Fibroblast of gingiva (primary cell): ENCODE measurements around the gene ATF6.
"Not testable (repeated sequence)": the region's sequence is repeated elsewhere in the genome, so short reads cannot be mapped to it uniquely, and the experiment has no call there.

Source experiments
- DNase-seq: peaks from one replicate; pipeline ENCODE4 v3.0.0-alpha.2; 2011; ENCODE audit warnings: low read depth

Gene ATF6

DNA sequence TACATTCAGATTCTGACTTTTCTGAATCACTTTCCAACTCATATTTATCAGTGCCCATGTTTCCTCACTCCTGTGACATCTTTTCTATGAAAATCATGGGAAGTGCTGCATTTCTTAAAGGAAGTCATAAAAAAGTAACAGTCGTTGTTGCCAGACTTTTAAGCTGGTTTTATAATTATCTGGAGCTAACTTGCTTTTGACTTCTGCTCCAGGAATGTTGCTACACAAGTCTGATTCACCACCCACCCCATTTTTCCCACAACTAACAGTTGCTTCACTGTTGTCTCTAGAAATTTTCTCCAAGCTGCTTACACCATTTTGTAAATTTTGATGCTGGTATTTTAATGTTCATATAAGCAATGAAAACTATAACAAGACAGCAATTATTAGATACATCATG is 32.6 kb upstream of the ATF6 start:
- peak; percentile 75 for DNase-seq

DNA sequence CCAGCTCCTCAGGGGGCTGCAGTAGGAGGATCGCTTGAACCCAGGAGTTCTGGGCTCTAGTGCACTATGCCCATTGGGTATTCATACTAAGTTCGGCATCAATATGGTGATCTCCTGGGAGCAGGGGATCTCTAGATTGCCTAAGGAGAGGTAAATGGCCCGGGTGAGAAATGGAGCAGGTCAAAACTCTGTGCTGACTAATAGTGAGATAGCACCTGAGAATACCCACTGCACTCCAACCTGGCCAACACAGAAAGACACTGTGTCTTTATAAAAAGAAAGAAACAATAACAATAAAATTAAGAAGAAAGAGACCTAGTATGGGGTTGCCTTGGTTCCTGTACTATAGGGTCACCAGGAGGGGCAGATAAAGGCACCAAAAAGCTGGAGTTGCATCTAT is 30.3 kb upstream of the ATF6 start:
- DNase-seq: no peak

DNA sequence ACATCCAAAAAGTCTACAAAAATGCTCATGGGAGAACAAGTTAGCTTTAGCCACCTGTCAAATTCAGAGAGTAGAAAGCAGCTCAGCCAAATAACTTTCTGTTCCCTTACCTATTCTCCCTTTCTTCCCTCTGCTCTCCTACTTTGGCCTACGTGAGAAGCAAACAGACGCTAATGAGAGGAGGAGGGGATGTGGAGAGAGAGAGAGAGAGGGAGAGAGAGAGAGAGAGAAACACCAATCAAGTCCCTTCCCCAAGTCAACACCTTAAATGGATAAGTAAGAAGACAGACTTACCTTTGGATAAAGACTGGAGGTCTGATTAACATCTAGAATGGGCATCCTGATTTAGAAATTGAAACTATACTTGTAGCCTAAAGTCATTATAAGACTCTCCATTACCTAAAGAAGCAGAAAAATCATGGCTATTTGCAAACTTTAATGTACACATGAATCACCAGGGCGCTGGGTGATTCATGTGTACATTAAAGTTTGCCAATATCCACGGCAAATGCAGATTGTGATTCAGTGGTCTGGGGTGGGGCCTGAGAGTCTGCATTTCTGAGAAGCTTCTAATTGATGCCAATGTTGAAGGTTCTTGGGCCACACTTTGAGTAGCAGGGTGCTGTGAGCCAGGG is 29.7 kb upstream of the ATF6 start:
- DNase-seq: no peak

DNA sequence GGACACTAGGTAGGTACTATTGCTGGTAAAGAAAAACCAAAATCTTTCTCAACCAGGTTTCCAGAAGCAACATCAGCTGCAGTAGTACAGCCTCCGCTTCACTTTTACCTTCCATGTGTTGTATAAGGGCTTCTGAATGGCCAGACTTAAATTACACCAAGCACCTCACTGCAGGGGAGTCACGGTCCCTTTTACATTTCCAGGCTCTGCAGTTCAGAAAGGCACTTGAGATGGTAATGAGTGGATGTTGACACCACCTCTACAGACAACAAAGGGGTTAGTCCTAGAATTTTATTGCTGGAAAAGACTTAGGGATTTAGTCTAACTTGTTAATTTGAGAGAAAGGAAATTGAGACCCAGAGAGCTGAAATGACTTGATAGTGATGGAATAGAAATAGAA is 28.5 kb upstream of the ATF6 start:
- DNase-seq: no peak

DNA sequence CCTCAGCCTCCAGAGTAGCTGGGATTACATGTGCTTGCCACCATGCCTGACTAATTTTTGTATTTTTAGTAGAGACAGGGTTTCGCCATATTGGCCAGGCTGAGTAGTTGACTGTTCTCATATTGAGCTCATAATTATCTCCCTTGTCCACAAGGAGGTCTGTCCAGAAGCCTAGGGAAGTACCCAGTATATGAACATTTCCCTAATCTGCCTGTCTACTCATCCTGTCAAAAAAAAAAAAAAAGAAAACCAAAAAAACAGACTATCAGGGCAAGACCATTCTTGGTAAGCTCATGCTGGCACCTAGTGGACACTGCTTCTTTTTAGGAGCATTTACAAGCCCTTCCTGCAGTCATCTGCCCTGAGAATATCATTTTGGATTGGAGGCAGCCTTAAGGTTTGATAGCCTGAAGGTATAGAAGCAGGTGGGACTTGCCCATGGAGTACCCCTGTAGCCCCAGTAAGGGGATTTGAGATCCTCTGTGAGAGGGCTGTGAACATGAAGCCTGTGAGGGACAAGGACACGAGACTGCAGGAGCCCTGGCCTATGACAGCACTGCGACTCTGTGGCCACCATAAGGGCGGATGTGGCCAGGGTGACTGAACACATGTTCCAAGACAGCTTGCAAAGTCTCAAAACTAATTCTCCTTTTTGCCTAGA is 27.4 kb upstream of the ATF6 start:
- DNase-seq: peak; percentile 65

DNA sequence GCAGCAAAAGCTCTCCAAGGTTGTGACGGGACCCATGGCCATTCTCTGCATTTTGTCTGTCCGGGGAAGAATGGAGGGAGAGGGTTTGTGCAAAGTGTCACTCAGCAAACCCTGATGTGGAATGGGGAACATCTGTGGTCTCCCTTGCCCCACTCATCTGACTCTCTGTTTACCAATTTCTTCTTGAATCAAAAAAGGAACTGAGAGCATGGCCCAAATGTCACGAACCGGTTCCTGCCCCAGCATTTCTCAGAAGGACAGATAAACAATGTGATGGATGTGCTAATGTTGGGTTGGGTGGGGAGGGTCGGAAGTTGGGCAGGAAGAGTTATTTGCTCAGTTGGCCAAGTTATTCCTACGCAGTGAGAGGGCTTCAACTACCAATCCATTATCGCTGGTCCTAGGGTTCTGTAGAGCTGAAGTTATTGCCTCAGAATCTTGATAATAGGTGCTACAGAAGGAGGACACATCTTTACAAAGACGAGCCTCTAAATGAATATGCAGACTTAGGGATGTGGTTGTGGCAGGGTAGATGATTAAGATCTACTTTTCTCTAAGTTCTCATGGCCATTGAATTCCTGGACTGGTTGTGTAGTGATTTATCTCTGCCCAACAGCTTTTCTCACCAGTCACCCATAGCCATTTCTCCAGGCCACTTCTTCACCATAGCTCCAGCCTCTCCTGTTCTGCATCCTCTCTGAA is 26.1 kb upstream of the ATF6 start:
- DNase-seq: no peak

DNA sequence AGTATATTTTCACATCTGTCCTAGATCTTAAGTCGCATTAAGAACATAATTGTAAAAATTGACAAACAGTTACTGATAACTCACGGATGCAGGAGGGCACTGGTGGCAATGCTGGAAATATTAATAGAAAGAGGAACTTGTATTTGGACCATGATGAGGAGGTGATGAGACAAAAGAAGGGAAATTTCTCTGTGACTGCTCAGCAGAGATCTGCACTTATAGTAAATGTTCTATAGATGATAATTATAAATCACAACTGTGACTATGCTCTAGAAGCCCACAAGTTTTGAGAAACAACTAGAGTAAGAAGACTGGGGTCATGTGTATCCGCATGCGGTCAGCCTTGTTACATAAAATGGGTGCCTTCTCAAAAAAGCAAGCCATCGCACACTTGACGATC is 25.2 kb upstream of the ATF6 start:
- DNase-seq: no peak

DNA sequence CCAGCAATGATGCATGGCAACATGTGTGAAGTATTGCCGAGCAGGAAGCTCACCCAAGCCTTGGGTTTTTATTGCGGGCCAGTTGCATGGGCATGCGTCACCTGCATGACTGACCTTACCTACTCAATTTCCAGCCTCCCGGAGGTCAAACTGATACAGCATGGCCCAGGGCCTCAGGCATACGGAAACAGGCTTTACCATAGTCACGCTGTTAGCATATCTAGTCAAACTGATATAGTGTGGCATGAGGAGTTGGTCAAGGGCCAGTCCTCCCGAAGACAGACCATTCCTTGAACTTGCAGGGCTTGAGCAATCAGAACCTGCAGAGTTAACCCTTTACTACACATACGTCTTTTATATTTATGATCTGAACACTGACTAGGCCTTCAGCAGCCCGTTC is 22.9 kb upstream of the ATF6 start:
- DNase-seq: no peak

DNA sequence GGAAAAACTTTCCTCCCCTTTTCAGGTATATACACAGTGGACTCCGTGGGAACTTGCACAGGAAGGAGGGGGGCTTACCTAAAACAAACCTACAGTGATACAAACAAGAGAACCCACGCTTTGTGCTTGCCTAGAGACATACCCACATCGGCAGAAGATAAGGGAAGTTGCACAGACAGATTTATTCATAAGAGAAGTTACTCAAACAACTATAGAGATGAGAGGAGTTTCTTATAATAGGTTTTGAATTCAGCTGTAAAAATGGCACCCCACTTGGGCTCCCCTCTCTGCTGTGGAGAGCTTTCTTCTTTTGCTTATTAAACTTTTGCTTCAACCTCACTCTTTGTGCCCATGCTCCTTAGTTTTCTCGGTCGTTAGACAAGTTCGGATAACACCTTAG is 18.3 kb upstream of the ATF6 start:
- DNase-seq: no peak

DNA sequence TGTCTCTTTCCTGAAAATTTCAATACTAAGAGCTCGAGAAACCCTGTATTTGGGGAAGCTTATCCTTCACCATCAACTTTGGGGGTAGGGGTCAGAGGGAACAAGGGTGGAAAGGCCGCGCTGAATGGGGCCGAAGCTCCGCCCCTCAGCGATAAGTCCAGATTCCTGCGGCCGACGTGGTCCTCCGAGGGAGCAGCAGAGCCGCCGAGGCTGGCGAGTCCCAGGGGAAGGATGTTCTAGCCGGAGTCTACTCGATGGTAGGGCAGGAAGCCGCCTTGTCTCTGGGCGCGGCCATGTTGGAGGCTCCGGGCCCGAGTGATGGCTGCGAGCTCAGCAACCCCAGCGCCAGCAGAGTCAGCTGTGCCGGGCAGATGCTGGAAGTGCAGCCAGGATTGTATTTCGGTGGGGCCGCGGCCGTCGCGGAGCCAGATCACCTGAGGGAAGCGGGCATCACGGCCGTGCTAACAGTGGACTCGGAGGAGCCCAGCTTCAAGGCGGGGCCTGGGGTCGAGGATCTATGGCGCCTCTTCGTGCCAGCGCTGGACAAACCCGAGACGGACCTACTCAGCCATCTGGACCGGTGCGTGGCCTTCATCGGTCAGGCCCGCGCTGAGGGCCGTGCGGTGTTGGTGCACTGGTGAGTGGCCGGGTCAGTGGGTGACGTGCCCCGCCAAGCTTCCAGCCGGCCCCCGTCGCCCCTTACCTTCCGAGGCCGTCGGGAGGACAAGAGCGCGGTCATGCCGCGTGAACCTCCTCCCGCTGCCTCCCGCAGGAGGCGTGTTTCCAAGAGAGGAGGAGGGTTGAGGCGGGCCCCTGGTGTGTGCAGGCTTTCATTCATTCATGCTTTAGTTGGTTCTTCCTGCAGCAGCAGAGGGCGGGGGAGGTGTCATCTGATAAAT is 16.4 kb upstream of the ATF6 start, which contains the start of gene DUSP12:
Gene DUSP12, plus strand, starts transcription at position 278 of the 899 bp plus-strand sequence. Its CDS starts 16 bp downstream, at position 294.
- peak; percentile 96 for DNase-seq

DNA sequence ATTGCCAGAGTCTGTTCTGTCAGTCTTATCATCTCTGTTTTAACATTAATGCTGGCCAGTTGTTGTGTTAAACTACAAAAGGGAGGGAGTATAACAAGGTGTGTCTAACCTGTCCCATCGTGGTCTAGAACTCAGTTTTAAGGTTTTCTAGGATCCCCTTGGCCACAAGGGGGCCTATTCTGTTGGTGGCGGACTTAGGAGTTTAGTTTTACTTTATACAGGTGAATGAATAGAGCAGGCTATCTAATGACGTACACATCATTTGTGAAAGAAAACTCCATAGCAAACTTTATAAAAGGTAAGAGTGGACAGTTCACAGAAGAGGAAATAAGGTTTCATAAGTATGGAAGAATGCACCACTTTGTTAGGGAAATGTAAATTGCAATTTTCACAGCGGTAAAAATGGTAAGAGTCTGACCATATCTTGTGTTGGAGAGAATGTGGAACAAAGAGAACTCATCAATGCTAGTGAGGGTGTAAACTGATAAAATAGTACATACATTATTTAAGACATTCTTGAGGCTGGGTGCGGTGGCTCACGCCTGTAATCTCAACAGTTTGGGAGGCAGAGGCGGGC is 2.5 kb upstream of the ATF6 start:
- no peak for DNase-seq

DNA sequence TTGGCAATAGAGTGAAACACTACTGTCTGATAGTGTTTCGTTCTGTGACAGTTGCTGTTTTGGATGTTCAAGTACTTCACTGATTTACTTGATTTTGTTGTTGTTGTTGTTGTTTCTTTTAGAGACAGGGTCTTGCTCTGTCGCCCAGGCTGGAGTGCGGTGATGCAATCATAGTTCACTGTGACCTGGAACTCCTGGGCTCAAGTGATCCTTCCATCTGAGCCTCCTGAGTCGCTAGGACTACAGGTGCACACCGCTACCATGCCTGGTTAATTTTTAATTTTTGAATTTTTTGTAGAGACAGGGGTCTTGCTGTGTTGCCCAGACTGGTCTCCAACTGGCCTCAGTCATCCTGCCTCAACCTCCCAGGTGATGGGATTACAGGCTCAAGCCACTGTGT is 2.3 kb downstream of the ATF6 start:
- DNase-seq: no peak

DNA sequence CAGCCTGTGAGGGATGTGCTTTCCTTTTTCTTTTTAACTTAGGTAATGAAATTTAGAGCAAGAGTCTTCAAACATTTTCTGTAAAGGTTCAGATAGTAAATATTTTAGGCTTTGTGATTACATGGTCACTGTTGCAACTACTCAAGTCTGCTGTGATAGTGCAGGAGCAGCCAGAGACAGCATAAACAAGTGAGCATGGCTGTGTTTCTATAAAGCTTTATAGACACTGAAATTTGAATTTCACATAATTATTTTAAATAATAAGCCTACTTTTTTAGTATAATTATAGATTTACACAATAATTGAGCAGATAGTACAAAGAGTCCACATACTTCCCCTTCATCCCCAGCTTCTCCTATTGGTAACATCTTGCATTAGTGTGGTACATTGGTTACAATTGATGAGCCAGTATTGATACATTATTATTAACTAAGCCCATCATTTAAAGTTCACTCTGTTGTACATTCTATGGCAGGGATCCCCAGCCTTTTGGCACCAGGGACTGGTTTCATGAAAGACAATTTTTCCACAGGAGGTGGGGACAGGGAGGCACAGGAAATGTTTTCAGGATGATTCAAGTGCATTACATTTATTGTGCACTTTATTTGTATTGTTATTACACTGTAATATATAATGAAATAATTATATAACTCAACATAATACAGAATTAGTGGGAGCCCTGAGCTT is 3.0 kb downstream of the ATF6 start:
- DNase-seq: no peak

DNA sequence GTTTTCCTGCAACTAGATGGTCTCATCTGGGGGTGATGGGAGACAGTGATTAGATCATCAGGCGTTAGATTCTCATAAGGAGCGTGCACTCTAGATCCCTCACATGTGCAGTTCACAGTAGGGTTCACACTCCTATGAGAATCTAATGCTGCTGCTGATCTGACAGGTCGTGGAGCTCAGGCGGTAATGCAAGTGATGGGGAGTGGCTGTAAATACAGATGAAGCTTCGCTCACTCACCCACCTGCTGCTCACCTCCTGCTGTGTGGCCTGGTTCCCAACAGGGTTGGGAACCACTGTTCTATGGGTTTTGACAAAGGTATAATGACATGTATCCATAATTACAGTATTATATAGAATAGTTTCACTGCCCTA is 3.5 kb downstream of the ATF6 start:
- not testable (repeated sequence) for DNase-seq

DNA sequence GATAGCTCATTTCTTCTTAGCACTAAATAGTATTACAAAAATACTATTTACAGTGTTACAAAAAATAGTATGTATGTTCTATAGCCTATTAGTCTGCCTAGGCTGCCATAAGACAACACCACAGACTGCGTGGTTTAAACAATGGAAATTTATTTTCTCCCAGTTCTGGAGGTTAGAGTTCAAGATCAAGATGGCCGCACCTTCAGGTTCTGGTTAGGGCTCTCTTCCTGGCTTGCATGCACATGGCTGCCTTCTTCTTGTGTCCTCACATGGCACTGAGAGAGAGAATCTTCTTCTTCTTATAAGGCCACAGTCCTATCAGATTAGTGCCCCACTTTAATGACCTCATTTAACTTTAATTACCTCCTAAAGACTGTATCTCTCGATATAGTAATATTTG is 4.1 kb downstream of the ATF6 start:
- no peak for DNase-seq

DNA sequence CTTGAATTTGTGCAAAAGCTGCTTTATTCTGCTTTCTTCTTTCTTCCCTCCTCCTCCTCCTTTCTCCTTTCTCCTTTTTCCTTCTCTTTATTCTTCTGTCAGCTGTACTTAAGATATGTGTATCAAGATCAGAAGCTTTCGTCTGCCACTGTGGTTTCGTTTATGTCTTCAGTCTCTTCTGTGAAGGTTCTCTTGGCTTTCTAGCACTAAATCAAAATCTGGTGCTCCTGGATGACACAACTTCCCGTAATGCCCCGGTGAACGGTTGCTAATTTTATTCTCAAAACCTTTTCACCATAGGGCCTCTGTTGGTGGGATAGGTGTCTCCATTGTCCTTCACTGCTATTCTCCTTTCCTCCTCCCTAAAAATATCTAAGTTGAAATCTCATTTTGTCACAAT is 5.0 kb downstream of the ATF6 start:
- DNase-seq: no peak

DNA sequence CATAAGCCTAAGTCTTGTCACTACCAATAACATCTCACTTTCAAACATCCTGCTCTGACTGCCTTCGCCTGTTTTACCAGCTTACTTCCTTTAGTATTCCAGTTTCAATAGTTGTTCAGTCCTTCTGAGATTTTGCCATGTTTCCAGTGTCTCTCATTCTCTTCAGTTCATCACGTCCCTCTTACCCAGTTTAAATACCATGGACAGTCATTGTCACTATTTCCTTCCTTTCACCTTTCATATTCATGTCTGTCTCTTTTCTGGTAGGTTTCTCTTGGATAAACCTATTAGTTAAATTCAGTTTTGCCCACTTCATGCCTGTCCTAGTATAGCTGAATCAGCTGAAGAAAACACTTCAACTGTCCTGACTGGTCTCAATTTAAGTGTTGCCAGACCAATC is 5.9 kb downstream of the ATF6 start:
- no peak for DNase-seq

DNA sequence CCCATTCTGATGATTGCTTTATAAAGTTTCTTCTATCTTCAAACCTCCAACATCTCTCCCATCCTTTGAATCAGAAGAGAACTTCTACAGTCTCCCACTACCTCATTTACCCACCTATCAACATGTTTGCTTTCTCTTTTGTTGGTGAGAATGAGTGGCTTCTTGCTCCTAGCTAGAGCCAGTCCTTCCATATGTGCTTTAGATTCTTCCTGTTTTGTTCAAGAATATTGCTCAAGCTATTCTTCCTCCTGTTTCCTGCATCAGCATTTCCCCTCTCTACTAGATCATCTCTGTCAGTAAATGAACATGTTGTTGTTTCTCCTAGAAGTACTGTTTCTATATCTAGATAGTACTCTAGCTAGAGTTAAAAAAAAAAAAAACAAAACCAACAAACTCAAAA is 6.3 kb downstream of the ATF6 start:
- DNase-seq: no peak

DNA sequence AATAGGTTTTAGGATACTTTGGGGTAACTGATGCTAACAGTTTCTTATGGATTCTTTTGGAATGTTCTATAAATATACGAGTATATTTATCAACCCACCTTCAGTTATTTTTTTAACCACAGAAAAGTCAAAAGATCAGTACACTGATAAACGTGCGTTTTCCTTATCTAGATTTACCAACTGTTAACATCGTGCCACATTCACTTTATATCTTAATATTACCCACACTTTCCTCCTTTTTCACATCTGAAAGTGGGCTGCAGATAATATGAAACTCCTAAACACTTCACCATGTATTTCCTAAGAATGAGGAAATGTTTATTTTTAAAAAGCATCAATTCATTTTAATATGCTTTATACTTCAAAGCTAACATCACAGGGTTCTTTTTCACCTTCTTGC is 7.7 kb downstream of the ATF6 start:
- DNase-seq: no peak

DNA sequence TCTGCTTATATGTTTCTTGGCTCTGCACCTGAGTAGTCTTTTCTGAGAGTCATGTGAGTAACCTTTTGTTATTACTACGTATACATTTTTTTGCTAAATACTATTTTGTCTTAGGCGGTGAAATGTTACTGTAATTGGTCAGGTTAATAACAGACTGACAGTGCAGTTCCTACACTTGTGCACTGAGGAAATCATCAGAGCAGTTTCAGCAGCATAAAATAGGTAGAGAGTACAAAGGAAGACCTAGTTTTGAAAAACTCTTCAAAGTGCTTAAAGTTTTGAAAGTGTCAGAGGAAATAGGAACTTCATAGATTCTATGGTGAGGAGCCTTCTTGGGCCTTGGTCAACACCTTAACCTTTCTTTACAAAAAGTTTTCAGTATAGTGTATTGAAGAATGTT is 11.1 kb downstream of the ATF6 start:
- DNase-seq: no peak

DNA sequence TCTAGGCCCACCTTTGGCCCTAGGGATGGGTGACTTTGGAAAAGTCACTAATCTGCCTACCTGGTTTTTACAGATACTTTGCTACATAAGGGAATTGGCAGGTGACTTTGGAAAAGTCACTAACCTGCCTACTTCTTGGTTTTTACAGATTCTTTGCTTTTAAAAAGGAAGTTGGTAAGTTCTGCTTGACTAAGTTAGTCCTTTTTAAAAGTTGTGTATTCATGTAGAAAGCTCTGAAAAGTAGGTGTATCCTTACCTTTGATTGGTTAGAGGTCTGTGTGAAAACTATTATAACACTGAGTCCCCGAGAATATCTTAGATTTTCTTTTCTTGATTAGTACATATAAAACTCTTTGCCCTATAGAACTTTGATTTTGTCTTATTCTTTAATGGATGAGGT is 12.4 kb downstream of the ATF6 start:
- no peak for DNase-seq

DNA sequence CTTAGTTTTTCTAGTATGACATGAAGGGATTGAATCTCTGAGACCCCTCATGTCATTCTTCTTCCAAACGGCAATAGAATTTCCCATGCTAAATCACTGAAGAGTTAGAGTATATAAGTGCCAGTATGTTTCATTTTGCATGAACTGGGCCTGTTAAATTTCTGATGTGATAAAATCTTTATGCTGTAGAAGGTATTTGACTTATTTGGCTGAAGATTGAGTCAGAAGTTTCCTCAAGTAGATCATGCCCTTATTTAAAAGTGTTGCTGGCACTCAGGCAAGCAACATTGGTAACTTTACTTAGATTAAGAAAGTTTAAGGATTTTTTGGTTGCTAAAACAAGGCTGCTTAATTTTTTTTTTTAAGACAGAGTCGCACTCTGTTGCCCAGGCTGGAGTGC is 13.3 kb downstream of the ATF6 start:
- no peak for DNase-seq
